GM18870 (cell line): ENCODE measurements around the gene UST.

Experiments
- ATAC-seq: cut with Tn5 transposase; IDR thresholded peaks from one replicate; pipeline ENCODE4 v1.9.1; 2021; ENCODE audit warnings: moderate library complexity; ENCODE audit not compliant: unreplicated experiment

UST gene

GRCh38 chr6:148746363-148747144 lies at the start of gene UST:
UST (plus strand) TSS chr6:148747030; CDS start chr6:148747431, 401 bp downstream.
- ATAC-seq: no peak

DNA sequence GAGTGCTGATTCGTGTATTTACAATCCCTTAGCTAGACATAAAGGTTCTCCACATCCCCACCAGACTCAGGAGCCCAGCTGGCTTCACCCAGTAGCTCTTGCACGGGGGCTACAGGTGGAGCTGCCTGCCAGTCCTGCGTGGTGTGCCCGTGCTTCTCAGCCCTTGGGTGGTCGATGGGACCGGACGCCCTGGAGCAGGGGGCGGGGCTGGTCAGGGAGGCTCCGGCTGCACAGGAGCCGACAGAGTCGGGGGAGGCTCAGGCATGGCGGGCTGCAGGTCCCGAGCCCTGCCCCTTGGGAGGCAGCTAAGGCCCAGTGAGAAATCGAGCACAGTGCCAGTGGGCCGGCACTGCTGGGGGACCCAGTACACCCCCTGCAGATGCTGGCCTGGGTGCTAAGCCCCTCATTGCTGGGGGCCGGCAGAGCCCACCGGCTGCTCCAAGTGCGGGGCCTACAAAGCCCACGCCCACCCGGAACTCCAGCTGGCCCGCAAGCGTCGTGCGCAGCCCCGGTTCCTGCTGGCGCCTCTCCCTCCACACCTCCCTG lies 48.9 kb upstream of the UST start:
- ATAC-seq: no peak

- ATAC-seq: no peak
These were observed 48.1 kb upstream of the UST start for GRCh38 chr6:148698671-148699180.

DNA sequence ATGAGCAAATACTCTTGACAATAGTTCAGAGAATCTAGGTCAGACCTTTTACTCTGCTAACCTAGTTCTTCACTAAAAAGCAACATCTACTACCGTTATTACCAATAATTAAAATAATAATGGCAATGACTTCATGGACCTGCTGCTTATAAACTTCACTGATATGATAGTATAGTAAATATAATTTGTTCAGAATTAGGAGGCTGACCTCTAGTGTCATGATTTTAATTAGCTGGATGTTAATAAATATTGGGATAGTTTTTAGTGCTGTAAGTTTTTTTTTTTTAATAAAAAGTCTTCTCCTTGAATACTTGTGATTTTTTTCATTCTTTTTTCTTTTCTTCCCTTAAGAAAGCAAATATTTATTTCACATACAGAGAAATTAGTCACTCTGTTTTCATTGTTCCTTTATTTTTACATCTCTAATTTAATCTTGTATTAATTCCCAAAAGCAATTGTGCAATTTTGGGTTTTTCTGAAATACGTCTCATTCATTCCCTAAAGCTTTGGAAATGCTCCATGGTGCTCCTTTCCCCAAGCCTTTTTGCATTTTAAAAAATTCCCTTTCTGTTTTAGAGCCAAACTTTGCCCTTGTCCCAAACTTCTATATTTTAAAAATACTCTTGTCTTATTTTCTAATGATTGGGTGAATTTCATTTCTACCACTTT lies 46.6 kb upstream of the UST start:
- ATAC-seq: no peak

DNA sequence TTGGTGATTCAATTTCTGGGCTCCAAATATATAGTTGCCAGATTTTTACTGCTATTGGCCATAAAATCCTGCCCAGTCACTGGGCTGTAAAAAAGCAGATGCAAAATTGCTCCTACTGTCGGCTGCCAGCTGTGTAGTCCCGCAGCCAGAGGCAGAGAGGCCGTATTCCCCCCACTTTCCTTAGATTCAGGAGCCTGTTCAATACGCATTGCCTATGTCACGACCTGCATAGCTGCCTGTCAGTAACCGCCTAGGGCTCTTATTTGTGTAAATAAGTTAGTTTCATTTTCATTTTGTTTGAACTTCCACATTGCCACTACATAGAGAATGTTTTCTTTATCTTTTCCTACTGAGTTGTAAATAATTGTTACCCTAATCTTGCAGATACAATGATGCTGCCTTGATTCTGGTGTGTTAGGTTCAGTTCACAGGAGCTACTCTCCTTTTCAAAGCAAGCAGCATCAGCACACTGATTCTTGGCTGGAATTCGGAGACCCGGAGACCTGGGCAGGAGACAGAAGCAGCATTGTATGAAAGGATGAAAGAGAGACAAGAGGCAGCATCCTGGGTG lies 46.0 kb upstream of the UST start:
- peak; percentile 83 for ATAC-seq

DNA sequence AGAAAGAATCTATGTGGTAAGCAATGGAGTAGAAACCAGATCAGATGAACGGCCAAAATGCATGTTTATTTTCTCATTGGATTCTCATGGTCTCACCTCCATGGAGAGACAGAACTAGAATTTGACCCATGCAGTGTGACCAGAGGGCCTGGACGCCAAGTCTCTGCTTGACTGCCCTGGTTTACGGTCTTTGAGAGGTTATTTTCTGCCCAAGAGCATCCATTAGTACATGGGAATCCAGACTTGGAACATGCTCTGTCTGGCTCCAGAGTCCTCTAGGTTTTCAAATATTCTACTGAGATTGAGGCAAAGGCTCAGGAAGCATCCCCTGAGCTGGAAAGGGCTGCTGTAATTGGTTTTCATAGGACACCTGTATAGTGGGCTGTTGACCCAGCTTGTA lies 45.5 kb upstream of the UST start:
- ATAC-seq: peak; percentile 23

DNA sequence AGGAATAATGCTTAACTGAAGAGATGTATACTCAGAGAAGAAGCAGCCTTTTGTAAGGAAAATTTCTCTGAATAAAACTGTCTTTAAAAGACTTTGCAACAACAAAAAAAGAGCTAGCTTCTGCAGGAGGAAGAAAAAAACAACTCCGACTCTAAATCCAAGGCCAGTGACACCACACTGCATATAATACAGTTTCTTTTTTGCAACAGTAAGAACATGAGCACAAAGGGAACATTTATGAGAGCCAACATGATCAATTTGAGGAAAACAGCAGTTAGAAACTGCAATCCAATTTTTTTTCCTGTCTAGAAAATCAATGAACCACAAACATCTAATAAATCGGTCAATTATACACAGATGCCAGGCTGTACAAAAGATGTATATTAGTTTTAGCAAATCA lies 42.9 kb upstream of the UST start:
- no peak for ATAC-seq

DNA sequence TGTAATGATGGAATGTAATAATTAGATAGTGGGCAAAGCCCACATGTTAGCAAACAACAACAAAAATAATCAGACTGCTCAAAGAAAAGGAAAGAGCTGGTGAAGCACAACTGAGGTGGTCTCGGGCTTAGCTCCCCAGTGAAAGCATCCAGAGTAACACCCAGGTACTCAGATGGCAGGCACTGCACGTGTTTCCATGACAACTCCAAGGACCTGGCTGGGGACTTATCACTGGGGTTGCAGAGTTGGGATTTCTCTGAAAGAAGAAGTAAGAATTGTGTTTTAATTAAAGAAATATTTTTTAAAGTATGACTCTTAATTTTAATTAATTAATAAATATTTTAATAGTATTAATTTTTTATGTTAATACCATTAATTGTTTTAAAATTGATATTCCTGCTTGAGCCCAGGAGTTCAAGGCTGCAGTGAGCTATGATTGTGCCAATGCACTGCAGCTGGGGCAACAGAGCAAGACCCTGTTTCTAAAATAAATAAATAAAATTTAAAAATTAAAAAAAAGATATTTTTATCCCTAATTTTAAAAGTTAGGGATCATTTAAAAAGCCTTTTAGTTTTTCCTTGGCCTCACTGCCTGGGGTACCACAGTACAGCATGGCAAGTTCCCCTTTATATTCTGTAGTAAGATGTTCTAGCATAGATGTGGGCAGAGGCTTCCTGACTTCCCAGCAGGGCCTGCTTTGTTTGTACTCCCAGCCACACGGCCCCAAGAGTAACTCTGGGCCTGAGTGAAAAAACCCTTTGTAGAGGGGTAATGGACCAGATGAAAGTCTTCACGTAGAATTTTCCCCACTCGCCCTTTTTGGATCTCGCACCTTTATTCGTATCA lies 42.2 kb upstream of the UST start:
- ATAC-seq: no peak

DNA sequence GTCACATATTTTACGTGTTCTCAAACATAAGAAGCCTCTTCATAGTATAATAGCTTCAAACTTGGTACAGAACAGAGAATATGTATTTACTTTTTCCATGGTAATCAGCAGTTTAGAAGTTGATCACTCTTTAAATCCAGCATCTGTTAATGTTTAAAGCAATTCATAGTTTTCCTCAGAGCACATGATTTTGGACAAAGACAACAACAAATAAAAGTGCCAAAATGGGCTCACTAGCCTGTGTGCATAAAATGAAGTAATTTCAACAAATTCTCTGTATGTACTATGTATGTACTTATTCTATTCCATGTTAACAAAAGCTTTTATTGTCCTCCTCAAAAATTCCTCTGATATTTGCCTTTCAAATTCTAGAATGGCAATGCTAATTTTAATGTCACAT lies 38.1 kb upstream of the UST start:
- no peak for ATAC-seq

GRCh38 chr6:148709577-148709976 lies 37.3 kb upstream of the UST start:
- no peak for ATAC-seq

- no peak for ATAC-seq
These were observed 34.8 kb upstream of the UST start for GRCh38 chr6:148711833-148712654.

DNA sequence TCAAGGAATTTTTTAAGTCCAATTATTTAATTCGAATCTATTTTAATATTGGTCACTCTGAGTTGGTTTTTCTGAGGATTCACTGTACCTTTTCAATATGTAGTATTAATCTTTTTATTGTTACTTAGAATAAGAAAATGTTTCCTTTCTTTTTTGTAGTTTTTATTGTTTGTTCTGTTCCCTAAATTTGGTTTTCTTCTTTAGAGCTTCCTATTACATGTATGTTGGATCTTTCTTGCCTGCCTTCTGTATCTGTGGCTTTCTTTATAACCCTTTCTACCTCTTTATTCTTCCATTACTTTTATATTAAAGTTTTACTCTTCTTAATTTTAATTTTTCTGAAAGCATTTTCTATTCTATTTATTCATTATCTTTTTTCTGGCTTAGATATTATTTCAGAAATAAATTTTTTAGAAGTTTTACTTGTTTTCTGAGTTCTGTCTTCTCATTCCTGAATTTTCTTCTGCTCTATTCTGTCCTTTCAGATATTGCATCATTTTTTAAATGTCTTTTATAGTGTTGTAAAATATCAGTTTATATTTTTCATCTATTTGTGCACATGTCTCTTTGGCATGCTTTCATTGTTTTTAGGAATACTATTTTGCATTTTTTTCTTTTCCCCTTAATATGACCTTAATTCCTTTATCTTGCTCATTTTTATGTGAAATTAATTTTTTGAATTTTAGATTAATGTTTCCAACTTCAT lies 33.6 kb upstream of the UST start:
- ATAC-seq: no peak

- ATAC-seq: no peak
These were observed 32.9 kb upstream of the UST start for GRCh38 chr6:148713921-148714320.

- ATAC-seq: no peak
These were observed 30.0 kb upstream of the UST start for GRCh38 chr6:148716811-148717210.

- ATAC-seq: no peak
These were observed 26.4 kb upstream of the UST start for GRCh38 chr6:148720406-148720805.

DNA sequence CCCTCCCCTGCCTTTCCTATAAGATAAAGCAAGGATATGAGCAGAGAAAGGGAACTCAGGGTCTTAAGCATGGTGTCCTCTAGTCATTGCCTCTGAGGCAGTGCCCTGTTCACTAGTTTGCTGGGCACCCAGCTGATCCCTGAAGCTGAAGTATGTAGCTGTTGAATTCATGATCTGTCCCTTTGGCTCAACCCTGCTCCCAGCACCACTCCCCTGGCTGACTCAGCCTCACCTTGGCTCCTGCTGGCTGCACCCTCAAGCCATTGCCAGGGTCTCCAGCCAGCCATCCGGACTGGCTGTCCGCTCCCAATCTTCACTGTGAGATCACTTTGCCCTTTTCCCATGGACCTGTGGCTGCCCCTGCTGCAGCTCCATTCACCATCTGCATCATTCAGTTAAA lies 25.9 kb upstream of the UST start:
- no peak for ATAC-seq

DNA sequence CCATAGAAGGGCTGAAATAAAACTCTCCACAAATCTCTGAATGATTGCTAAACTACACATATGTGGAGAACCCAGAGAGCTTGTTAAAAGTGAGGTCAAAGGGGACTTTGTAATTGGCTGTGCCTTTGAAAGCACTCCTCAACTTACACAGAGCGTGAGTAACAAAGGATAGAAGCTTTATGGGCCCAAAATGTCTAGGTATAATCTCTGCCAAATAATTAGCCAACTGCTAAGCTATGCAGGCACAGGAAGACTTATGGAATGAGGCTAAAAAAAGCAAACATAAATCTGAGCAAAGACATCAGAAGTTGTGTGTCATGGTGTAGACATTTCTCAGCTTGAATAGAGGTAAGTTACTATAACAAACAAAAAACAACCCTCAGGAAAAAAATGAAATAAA lies 23.3 kb upstream of the UST start:
- ATAC-seq: no peak

DNA sequence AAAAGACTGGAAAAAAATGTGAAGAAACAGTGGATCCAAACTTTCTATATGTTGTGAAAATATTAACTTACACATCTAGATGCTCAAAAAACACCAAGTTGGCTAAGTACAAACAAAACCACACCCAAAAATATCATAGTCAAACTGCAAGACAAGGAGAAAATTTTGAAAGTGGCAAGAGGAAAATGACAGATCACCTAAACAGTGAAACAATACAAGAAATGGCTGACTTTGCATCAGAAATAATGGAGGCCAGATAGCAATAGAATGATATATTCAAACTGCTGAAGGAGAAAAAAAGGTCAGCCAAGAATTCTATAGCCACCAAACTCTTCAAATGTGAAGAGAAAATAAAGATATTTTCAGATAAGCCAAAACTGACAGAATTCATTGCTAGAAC lies 22.4 kb upstream of the UST start:
- ATAC-seq: no peak

GRCh38 chr6:148727104-148727503 lies 19.7 kb upstream of the UST start:
- ATAC-seq: no peak
